HG03025 (cell line): ENCODE results near the gene HOXA3.

Source experiments
- ATAC-seq: cut with Tn5 transposase; IDR thresholded peaks from one replicate; pipeline ENCODE4 v1.9.1; 2021; ENCODE audit warnings: mild to moderate bottlenecking, moderate library complexity; ENCODE audit not compliant: unreplicated experiment, low FRiP score

Gene HOXA3

DNA sequence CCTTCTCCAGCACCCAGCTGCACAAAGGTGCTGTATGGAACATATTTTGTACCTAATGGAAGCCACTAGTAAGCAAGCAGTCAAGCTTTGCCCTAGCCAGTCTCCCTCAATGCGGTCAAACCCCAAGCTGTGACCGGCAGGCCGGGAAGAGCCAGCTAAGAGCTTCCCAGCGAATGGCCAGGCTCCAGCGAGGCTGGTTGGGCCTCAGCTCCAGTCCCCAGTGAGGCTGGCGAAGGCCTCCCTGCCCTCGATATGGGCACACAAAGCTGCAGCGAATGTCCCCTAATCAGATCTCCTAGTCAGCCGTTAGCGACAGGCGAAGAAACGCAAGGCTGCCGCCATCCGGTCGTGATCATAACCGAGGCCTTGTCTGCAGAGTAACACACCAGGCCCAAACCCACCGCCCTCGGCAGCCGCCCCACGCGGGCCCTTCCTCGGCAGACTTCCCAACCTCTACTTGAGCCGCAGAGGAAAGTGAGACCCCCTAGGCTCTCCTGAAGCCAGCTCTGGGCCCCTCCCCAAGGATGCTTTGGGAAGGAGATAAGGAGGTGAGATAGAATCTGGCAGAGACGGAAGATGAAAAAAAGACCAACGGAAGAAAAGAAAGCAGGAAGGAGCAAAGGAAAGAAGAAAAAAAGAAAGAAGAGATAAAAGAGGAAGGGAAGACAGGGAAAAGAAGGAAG lies 16.0 kb upstream of the HOXA3 start:
- no peak for ATAC-seq

DNA sequence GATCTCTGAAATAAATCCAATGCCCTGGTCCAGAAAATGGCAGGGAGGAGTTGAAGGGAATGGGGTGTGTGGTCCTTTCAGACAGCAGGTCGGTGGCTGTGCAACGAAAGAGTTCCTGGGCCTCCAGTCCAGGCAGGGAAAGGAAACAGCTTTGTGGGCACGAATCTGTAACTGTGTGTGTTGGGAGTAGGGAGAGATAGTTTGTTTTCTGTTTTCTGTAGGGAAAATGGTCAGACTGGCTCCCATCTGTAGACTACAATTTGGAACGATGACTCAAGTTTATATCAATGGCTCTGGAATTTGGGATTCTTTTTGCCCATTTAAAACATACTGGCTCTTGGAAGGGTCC lies 15.5 kb upstream of the HOXA3 start:
- no peak for ATAC-seq

DNA sequence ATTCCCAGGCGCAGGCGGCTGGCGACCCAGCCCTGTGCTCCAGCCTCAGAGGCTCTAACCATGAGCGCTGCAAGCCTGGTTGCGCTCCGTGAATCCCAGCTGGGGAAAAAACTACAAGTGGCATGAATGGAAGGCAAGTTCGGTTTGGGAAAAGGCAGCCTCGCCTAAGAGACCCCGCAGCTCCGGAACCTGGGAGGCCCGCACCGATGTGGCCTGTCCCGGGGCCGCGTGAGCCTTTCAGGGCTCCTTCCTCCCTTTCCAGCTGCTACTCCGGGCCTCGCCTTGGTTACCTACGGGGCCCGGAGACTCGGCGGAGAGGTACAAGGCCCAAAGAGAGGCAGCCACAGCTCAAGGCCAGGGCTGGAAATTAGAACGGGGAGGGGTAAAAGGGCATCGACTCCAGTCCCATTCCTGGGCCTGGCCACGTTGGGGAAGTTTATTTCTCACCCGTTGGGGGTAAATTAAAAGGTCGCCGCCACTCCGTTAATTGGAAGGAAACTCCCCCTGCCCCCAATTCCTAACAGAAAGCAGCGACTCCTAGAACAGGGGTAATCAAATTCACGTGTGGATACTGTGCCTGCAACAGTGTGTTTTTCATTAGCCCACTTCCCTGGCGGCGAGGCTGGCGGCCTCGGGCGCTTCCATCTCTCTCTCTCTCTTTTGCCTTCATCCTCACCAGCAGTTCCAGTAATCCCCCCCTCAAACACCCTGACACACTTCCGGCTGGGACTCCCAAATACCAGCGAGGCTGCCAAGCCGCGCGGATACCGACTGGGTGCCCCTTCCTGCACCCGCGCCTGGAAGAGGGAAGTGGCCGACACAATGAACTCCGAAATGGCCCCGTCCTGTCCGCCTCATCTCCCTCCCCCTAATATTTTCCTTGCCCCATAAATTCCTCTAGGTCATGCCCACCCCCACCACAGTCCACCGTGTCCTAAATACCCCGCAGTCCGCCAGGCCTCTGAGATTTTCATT lies 14.4 kb upstream of the HOXA3 start:
- ATAC-seq: no peak

DNA sequence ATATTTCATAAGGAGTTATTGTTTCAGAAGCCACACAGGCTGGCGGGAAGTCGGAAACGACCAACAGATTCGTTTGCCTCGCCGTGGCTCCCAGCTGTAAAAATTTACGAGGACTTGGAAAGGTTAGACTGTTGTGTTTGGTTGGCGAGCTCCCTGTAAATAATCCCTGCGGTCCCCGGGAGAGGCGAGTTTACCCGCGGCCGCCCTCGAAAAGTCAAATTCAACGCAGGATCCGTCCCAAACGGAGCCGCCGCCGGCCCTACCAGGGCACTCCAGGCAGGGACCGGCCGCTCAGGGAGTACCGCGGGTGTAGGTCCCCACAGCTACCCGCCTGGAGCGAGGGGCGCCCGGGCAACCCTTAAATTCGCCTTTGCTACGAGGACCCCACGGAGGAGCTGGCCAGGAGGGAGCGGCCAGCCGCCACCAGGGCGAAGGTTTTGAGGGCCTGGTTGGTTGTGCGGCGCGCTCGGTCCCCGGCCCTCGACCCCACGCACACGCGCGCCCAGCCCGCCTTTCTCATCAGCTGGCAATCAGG lies 13.7 kb upstream of the HOXA3 start:
- no peak for ATAC-seq

DNA sequence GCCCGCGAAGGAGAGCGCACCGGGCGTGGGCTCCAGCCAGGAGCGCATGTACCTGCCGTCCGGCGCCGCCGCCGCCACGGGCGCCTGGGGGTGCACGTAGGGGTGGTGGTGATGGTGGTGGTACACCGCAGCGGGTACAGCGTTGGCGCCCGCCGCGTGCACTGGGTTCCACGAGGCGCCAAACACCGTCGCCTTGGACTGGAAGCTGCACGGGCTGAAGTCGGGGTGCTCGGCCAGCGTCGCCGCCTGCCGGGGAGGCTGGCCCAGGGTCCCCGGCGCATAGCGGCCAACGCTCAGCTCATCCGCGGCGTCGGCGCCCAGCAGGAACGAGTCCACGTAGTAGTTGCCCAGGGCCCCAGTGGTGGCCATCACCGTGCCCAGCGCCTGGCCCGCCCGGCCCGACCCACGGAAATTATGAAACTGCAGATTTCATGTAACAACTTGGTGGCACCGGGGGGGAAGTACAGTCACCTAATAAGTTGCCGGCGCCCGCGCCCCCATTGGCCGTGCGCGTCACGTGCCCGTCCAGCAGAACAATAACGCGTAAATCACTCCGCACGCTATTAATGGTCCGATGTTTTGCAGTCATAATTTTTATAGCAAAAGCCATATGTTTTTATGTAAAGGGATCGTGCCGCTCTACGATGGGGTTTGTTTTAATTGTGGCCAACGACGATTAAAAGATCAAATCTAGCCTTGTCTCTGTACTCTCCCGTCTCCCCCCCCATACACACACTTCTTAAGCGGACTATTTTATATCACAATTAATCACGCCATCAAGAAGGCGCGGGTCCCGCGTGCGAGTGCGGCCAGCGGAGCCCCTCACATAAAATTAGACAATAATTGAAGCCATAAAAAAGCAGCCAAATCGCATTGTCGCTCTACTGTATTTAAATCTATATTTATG lies 13.0 kb upstream of the HOXA3 start, which contains the start of gene HOXA9:
TSS of gene HOXA9 (minus strand) at position 449 of the 907 bp plus-strand sequence. CDS start at position 369, 80 bp downstream.
- ATAC-seq: no peak

DNA sequence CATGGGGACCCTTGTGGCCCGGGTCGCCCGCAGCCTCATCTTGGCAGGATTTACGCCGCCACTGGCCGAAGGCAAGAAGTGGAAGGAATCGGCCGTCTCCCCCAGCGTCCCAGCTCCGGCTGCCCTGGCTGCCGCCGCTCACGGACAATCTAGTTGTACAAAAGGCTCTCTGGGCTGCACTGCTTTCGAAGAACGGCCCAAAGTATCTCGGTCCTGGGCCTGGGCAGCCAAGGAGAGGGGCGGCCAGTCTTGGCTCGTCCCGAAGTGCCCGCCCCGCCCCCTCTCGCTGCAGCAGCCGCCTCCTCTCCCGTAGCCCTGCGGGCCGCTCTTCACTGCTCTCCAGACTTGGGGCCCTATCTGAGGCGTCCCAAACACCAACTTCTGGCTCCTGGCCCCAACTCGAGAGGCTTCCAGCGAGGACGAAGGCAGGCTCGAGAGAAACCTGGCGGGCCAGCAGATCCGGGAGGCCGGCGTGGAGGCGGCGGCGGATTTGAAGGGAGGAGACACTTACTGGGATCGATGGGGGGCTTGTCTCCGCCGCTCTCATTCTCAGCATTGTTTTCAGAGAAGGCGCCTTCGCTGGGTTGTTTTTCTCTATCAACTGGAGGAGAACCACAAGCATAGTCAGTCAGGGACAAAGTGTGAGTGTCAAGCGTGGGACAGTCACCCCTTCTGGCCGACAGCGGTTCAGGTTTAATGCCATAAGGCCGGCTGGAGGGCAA lies 12.1 kb upstream of the HOXA3 start:
- ATAC-seq: no peak

DNA sequence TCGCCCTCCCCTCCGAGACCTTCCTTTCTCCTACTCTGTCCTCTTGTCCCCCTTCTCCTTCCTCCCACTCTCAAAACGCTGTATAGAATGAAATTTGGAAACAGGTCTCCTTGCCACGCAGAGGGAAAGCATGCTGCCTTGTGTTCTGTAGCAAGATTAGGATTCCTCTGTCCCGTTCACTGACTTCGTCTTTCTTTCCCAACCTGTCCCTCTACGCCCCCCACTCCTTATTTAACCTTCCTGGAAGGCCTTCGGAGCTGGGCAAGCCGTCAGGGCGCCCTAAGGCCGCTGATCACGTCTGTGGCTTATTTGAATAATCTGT lies 11.6 kb upstream of the HOXA3 start:
- no peak for ATAC-seq

DNA sequence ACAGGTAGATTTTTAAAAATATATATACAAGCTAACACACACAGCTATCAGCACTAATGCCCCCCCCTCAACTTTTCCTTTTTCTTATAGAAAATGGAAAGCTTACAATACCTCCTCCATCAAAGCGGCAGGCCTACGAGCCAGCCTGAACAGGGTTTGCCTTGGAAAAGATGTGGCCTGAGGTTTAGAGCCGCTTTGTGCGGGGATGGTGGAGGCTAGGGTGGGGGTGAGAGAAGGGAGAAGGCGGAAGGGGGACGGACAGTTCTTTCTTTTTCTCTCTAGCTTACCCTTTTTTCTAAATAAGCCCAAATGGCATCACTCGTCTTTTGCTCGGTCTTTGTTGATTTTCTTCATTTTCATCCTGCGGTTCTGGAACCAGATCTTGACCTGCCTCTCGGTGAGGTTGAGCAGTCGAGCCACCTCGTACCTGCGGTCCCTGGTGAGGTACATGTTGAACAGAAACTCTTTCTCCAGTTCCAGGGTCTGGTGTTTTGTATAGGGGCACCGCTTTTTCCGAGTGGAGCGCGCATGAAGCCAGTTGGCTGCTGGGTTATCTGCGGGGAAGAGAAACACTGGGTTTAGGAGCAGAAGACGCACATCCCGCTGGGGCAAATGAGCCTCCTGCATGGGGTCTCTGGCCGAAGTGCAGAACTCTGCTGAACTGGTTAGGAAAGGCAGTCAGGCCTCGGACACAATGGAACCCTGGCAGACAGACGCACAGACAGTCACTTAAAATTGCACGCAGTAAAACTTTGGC lies 11.1 kb upstream of the HOXA3 start:
- ATAC-seq: no peak

DNA sequence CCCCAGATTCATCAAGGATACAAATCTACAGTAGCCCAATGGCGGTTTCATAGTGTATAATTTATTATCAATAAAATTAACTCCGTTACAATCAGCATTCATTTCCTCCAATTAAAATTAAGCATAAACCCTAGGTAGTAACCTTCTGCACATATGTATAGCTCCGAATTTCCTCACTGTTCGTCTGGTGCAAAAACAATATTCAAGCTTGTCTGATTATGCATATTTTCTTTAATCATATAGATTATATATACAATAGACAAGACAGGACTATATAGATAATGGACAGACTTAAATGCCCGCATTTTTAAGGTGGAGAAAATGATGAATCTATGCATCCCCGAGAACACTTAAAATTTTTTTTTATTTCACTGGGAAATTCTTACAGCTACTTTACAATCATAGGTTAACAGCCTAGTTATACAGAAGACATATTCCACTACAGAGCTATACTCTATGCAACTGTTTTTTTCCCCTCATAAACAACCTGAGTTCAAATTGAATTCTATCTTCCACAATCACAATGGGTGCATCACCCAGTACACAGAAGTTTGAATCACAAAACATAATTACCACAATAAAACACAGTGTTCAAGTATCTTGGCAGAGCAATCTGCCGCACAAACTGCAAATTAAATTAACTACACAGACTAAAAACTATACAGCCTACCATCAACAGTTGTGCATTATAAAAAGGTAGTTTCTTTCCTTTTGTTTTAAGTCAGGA lies 10.3 kb upstream of the HOXA3 start:
- no peak for ATAC-seq

DNA sequence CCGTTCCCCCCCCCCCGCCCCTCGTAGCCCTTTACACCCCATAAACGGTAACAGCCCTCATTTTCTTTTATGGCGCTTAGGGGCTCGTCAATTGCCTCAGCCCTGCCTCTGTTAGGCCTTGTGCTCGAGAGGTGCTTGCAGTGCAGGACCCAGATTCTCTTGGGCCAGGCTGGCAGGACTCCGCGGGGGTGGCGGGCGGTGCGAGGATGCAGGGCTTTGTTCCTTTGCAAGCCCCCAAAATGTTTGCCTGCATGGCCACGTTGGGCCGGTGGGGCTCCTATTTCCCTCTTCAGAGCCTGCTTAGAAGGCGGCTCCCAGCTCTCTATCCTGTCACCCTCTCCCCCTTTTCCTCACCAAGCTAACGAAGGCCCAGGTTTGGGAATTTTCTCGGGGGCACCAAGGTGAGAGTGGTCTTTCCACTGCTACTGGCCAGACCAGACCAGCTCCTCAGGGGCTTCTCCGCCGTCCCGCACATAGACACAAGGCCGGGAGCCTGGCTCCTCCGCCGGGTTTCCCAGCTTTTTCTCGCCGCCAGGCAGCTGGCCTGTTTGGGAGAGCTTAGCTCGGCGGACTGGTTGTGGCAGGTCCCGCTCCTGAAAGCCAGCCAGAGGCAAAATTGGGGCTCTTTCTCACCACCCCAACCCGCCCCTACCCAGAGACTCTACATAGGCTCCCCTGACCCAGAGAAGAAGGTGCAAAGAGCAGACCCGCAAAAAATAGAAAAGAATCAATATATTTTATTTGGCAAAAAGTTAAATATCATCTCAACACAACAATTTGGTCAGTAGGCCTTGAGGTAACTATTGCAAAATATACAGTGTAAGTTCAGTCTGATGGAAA lies 9.6 kb upstream of the HOXA3 start:
- no peak for ATAC-seq

DNA sequence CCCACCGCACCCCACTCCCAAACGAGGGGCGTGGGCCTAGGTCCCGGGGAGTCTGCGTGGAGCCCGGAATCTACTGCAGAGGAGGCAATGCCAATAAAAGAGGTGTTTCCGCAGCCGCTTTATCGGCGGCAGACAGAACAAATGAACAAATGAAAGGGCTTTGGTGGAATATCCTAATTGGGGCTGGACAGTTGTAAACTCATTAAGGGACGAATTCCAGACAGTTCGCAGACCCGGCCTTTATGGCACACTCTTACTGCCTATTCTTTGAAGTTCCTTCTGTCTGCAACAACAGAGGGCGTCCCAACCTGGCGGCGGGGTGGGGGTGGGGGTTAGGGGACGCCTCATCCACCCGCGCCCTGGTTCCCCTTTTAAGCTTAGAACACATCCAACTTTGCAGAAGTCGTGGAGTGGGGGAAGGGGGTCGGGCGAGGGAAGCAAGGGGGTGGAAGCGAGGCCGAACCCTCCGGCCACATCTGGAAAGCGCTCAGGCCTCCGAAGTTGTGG lies 8.9 kb upstream of the HOXA3 start:
- no peak for ATAC-seq

DNA sequence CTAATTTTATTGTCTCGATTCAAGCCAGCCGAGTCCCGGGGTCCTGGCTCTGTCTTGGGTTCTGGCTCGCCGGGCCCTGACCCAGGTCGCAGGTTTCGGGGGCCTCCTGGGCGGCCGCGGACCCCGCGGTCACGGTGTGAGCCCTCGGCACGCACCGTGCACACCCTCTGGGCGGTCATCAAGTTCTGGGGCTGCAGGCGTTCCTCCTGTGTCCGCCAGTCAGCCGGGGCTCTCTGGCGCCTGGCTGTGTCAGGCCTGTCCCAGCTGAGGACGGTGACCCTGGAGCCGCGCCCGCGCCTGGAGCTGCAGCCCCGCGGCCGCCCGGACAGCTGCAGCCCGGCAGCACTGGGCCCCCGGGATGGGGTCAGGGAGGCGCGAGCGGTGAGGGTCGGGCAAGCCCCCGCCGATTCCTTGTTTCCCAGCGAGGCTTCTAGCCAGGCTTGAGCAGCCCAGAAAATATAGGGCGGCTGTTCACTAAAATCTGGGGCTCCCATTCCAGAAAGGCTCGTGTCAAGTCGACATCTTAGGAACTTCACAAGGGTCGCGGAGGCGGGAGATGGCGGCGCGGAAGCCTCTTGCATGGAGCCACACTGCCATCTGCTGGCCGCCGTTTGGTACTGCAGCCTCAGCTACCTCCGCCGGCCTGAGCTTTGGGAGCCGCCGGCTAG lies 8.3 kb upstream of the HOXA3 start:
- ATAC-seq: no peak

DNA sequence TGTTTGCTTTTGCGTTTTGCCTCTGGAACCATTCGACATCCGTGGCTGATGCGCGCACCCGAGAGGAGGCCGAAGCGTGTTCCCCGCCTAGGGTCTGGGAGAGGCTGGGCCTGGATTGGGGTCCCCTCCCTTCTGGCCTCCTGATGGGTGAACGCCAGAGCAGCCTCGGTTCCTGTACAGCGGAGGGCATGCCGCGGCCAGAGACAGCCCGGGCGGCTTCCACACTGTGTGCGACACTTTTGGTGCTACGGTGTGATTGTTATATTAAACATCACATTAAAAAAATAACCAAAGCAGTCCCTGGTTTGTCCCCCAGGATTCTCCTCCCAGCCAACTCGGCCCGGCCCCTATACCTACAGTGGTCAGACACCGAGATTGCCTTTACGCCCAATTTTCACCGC lies 7.8 kb upstream of the HOXA3 start:
- ATAC-seq: no peak

DNA sequence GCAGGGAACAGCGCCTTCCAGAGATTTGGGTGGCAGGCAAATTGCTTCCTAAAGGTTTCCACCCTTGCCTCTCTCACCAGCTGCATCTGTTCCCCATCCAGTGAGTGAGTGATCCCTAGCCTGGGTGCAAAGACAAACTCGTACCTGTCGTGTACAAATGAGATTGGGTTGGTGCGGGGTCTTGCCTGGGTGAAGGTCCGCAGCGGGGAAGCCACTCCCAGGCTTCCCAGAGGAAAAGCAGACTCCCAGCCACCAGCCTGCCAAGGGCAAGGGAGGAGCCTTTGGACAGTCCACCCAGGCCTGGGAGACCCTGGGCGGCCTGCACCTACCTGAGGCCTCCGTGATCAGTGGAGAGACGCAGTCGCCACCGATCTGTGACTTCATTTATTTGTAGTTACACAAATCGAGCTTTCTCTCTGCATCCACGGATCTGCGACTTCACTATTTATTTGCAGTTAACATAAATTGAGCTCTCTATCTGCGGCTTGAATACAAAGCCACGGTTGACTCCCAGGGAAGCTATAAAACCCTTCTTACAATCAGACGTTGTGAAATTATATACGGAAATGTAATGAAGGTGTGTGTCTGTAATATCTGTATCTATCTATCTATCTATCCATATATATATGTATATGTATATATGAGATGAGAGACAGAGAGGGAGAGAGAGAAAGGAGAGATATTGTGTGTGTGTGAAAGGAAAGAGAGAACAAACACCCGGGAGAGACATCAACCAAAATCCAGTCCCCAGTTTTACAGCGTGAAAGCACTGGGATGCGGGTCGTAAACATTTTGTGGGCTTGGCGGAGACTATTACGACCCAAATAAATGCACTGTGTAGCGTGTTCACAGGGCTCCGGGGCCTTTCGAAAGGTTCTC lies 7.1 kb upstream of the HOXA3 start:
- ATAC-seq: no peak

DNA sequence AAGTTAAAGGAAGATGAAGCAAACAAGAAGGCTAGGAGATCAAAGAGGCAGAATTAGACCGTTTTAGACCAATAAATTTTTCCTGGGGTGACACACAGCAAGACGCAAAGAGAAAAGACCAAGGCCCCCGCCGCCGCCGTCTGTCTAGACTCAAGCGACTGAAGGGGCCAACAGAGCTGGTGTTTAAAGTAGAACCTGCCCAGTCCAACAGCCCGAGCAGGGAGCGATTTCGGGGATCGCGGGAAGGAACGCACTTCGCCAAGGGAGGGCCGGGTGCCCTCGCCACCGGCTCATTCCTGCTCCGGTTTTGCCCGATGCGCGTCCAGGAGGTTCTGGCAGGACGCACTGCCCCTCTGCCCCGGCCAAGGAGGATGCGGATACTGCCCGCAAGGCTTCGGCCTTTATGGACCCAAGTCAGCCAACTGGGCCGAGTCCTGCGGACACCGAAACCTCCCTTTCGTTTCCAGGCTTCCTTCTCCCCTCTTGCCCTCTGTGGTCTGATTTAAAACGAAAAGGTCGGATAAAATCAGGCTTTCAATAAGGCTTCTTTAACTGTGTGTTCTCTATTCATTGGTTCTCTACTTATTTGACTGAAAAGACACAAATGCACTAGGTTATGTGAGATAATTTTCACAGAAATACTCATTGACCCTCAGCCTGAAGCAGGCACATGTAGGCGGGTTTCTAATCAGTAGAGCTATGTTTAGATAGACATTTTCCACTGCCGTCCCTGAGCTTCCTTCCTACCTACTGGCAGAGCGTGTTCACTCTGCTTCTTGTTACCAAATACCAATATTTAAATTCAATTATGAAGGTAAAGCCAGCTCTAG lies 6.3 kb upstream of the HOXA3 start:
- no peak for ATAC-seq
